ENCODE results near the gene CAST. TPM values are rescaled to one million over a fixed set of nuclear protein-coding genes. Genes with fewer than 3 reads are reported as not detected.
A peak's percentile ranks its signal among the peaks of the same experiment; 100 is the strongest.
"Not testable (repeated sequence)": the region's sequence is repeated elsewhere in the genome, so short reads cannot be mapped to it uniquely, and the experiment has no call there.

CAST gene
- total RNA-seq, 2 donors from 2014 or later, result 97.5 to 169 TPM

DNA sequence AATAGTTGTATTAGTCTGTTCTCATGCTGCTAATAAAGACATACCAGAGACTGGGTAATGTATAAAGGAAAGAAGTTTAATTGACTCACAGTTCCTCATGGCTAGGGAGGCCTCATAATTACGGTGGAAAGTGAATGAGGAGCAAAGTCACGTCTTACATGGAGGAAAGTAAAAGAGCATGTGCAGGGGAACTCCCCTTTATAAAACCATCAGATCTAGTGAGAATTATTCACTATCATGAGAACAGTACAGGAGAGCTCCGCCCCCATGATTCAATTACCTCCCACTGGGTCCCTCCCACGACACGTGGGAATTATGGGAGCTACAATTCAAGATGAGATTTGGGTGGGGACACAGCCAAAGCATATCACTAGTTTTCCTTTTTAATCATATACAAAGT, 82.0 kb downstream of the CAST start:
- ATAC-seq, result peak in 1 of 2 donors; percentile 24
- not testable (repeated sequence) for H3K9me3 Mint-ChIP-seq; DNase-seq (ENCODE audit: low spot score in 2 of 2)
- H3K27ac Mint-ChIP-seq, result peak overlapping the region in 1 of 2 donors; percentile 38
- H3K36me3 Mint-ChIP-seq, result peaks cover 17 to 46% of the 10 kb centered on the region in 2 donors

DNA sequence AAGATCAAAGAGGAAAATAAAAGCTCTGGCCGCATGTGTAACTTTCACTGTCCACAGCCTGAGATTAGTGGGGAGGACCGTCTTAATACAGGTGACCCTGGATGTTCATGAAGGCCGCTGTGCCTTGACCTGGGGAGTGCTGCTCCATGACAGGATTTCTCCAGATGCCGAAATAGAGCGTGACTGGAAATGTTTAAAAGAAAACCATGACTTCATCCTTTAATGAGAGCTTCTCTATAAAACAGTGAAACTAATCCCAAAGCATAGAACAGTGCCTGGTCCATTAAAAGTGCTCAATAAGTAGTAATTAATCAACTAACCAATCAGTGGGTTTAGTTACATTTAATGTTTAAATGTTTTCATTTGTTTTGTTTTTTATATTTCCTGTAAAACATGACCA, 82.8 kb downstream of the CAST start:
- peak overlapping the region in 1 of 2 donors; percentile 26 for H3K27ac Mint-ChIP-seq
- H3K36me3 Mint-ChIP-seq, result peaks cover 17 to 46% of the 10 kb centered on the region in 2 donors
- ATAC-seq (no peak), DNase-seq (ENCODE audit: low spot score in 2 of 2) (no peak)
- peaks cover 0 to 8% of the 10 kb centered on the region in 2 donors for H3K9me3 Mint-ChIP-seq

DNA sequence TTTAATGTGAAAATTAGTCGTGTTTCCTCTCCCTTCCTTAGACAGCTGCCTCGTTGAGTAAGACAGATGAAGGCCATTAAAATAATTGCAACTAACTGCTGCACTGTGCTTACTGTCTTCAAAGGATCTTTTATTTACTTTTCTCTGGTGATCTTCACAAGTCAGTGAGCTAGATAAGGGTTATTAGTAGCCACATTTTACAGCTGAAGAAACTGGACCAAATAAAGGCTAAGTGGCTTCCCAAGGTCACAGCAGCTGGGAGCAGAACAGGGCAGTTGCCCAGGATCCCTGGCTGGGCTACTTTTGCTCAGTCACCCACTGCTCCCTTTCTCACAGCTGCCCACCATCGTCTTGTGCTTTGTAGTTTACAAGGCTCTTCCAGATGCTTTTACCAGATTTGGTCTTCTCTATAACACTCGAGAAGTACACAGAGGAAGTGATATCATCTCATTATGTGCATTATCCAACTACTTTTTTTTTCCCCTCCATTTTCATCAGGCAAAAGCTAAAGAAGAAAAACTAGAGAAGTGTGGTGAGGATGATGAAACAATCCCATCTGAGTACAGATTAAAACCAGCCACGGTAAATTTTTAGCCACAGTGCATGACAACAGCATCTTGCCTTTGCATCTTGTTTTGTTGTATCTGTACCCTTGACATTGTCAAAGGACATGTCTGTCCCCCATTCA, 83.8 kb downstream of the CAST start:
- no peak for DNase-seq (ENCODE audit: low spot score in 2 of 2)
- H3K36me3 Mint-ChIP-seq, result peaks cover 17 to 39% of the 10 kb centered on the region in 2 donors
- peaks cover 0 to 8% of the 10 kb centered on the region in 2 donors for H3K9me3 Mint-ChIP-seq
- H3K27ac Mint-ChIP-seq, result peak overlapping the region; percentile 39 to 83
- no peak for ATAC-seq

DNA sequence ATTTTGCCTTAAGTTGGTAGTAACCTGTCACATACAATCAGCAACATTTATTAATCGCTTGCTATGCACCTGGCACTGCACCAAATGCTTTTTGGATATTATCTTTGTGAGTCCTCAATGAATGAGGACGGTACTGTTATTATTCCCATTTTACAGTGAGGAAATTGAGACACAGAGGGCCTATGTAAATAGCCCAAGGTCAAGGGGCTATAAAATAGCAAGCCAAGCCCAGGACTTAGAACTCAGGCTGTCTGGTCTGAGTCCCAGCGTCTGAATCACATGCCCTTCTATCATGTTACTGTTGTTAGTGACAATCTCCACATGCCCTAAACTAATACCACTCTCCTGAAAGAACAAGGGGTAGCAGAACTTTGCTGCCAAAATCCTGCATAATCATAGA, 85.5 kb downstream of the CAST start:
- ATAC-seq, result no peak
- DNase-seq (ENCODE audit: low spot score in 2 of 2), result no peak
- peaks cover 17 to 27% of the 10 kb centered on the region in 2 donors for H3K36me3 Mint-ChIP-seq
- H3K9me3 Mint-ChIP-seq, result peaks cover 0 to 8% of the 10 kb centered on the region in 2 donors
- H3K27ac Mint-ChIP-seq, result no peak overlapping the region

DNA sequence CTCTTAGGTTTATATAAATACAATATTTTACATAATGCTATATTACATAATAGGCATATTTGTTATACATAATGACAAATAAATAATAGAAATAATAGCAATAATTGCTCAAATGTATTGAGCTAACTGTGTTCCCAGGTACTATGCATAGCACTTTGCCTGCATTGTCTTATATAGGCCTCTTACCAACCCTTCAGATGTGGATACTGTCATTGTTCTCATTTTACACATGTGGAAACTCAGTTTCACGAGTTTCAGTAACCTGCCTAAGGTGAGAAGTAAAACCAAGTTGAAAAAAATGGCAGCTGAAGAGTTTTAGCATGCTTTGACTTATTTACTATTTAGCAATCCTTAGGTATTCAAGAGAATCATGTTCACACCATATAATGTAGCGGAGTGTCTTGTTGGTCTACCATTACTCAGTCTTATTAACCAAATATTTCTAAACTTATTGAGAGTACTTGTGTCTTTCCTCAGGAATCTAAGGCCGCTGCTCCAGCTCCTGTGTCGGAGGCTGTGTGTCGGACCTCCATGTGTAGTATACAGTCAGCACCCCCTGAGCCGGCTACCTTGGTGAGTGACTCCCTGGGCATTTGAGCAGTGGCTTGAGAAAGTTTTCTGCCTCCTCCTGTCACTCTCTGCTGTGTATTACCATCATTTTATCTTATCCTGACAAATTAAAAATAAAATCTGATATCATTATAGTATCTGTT, 88.1 kb downstream of the CAST start:
- Mint-ChIP-seq H3K9me3 (no peaks in the 10 kb centered on the region), H3K36me3 (peaks cover 11 to 12% of the 10 kb centered on the region in 2 donors), H3K27ac (peak overlapping the region in 1 of 2 donors; percentile 21)
- DNase-seq (ENCODE audit: low spot score in 2 of 2), result no peak
- ATAC-seq, result peak in 1 of 2 donors; percentile 63

DNA sequence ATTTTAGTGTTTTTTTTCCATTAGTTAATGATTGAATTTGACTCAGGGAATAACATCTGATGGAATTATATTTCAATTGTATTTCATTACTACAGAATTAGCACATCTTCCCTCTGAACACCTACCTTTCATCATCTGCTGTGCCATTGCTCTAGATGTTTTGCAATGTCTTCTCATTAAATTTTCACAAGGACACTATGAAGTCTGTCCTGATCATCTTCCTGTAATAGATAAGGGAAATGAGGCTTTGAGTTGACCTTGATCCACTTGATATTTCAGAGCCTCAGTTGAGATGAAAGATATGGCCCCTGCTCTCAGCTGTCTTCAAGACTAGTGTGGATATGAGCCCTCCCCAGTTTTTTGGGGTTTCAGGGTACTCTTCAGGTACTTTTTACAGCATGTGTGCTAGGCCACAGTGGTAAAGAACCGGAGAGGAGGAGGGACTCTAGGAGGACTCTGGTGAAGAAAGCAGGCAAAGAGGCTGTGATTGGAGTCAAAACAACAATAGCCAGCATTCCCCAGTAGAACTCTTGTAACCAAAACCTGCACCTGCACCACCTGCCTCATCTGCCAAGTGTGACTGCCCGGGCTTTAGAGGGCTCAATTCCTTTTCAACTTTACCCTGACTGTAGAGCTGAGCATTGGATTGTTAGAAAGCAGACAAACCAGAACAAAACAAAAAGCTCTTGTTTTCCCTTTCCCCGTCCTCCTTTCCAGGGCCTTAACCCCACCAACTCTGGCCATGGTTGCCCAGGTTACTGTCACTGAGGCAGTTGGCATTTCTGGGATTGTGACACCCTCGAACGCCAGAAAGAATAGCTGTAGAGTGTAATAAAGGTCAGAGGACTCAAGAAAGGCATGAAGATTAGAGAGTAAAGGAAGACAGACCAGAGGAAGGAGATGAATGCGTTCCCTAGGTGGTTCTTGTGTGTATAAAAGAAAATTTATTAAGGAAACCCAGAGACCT, 89.3 kb downstream of the CAST start:
- H3K36me3 Mint-ChIP-seq, result peaks cover 5% of the 10 kb centered on the region in 2 donors

DNA sequence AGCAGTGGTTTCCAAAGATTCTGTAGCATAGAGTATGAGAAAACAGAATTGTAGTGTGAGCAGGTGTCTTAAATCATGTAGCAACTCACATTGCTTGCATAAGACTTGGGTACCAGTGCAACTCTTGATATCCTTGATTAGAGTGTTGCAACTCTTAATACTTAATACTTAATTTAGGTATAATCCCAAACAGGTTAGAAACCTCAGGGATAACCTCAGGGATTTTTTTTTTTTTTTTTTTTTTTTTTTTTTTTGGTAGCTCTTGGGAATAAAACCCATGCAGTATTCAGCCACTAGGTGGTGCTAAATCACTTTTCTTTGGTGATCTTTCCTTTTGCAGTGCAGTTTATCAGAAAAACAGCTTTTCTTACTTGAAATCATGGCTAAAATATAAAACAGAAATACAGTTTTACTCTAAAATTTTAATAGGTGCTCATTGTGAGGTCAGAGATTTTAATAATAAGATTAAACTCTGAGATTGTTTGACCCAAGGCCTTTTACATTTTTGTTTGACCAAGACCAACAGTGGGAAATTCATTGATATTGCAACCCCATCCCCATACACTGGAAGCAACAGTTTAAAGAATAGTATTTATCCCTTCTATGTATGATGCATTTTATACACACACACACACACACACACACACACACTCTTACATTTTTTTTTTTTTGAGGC, 90.3 kb downstream of the CAST start:
- ATAC-seq (no peak), DNase-seq (ENCODE audit: low spot score in 2 of 2) (peak in 1 of 2 donors; percentile 50)
- Mint-ChIP-seq H3K27ac (peak overlapping the region in 1 of 2 donors; percentile 46), H3K36me3 (peaks cover 5 to 10% of the 10 kb centered on the region in 2 donors), H3K9me3 (no peaks in the 10 kb centered on the region)

More for the DNA sequence above, 89.3 kb downstream of the CAST start:
- DNase-seq (ENCODE audit: low spot score in 2 of 2) (no peak), ATAC-seq (no peak)
- H3K9me3 Mint-ChIP-seq, result no peaks in the 10 kb centered on the region
- H3K27ac Mint-ChIP-seq, result peak overlapping the region; percentile 21 to 76

DNA sequence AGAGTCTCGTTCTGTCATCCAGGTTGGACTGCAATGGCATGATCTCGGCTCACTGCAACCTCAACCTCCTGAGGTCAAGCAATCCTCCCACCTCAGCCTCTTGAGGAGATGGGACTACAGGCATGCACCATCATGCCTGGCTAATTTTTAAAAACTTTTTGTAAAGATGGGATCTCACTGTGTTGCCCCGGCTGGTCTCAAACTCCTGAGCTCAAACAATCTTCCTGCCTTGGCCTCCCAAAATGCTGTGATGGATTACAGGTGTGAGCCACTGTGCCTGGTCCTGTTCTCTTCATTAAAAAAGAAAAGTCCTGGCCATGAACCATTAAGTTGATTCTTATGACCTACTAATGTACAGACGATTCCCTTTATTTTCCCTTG, 90.8 kb downstream of the CAST start:
- Mint-ChIP-seq H3K36me3 (peaks cover 5 to 10% of the 10 kb centered on the region in 2 donors), H3K27ac (peak overlapping the region in 1 of 2 donors; percentile 46), H3K9me3 (no peaks in the 10 kb centered on the region)
- ATAC-seq (no peak), DNase-seq (ENCODE audit: low spot score in 2 of 2) (no peak)

DNA sequence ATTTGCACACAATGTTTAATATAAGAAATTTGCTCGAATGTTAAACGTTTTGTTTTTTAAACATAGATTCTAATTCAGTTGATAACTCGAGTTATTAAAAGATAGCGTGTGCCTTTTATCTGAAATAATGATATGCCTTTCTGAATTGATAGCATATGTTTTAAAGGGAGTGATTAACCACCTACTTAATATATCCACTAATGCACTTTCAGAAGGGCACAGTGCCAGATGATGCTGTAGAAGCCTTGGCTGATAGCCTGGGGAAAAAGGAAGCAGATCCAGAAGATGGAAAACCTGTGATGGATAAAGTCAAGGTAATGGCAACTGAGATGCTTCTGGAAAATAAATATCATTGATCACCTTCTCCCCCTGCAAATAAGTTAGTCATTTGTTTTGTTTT, 91.7 kb downstream of the CAST start:
- Mint-ChIP-seq H3K36me3 (peaks cover 5 to 10% of the 10 kb centered on the region in 2 donors), H3K27ac (peak overlapping the region in 1 of 2 donors; percentile 50), H3K9me3 (no peaks in the 10 kb centered on the region)
- no peak for ATAC-seq
- DNase-seq (ENCODE audit: low spot score in 2 of 2), result no peak

DNA sequence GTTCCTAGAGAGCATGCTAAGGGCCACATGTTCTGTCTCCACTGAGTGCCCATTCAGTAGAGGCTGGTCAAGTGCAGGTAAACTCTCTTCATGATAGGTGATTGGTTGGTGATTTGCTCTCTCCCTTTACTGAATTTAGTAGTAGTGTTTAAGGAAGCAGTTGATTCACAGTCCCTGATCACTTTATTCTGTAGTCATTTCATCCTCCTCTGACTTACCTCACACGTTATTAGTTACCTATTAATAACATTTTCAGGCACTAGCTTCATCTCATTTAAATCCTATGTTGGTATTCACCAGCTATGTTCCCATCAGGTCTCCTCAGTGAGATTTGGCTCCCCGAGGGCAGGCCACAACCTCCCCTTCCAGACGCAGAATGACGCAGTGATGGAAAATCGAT, 93.7 kb downstream of the CAST start:
- Mint-ChIP-seq H3K36me3 (peaks cover 5 to 10% of the 10 kb centered on the region in 2 donors), H3K9me3 (no peaks in the 10 kb centered on the region), H3K27ac (peak overlapping the region in 1 of 2 donors; percentile 62)
- ATAC-seq, result no peak
- DNase-seq (ENCODE audit: low spot score in 2 of 2), result no peak

DNA sequence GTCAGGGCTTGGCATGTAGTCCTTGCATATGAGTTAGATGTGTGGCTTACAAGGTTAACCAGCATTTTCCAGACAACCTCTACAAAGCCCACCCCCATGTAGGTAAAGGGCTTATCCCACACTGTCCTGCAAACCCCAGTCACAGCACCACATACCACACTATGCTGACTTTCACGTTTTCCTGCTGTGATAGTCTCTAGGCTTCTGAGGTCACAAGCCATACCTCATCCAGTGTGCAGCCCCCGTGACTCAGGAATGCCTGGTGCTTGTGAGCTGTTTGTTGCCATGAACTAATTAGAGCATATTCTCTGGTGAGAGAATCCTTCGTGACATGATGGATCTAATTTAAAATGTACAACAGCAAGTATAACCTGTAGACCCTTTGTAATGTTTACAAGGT, 94.8 kb downstream of the CAST start:
- ATAC-seq (peak in 1 of 2 donors; percentile 35), DNase-seq (ENCODE audit: low spot score in 2 of 2) (no peak)
- Mint-ChIP-seq H3K36me3 (peaks cover 5 to 10% of the 10 kb centered on the region in 2 donors), H3K27ac (peak overlapping the region in 1 of 2 donors; percentile 59), H3K9me3 (no peaks in the 10 kb centered on the region)

DNA sequence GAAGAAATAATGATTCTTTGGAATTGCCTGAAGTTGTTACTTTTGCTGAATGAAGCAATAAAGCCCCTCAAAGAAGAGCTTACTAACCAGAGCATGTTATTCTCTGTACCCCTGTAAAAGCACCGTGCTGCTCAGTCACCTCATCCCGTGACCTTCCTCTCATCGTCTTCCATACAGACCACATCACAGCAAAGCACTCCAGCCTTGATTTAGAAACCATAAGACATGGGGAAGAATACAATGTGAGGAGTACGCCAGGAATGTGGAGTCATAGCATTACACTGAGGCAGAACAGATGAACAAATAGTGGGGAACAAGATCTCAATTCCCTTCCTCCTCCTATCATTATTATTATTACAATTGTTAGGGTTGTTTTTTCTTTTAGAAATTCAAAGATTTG, 96.4 kb downstream of the CAST start:
- ATAC-seq (no peak), DNase-seq (ENCODE audit: low spot score in 2 of 2) (no peak)
- Mint-ChIP-seq H3K9me3 (no peaks in the 10 kb centered on the region), H3K36me3 (peaks cover 5 to 13% of the 10 kb centered on the region in 2 donors), H3K27ac (peak overlapping the region in 1 of 2 donors; percentile 16)

DNA sequence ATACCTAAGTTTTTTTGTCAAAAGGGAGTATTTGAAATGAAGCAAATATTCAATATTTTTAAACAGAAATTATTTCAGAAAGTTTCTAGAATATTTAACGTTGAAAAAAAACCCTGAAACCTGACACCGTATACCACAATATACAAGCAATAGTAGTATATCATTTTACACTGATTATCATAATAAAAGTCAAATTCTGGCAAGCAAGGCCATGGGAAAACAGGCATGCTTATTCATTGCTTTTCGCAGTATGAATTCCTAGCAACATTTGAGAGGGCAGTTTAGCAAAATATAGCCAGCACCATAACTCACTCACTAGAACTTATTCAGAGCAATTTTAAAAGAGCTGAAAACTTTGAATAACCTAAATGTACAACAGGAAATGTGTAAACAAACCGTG, 99.4 kb downstream of the CAST start:
- ATAC-seq, result no peak
- H3K9me3 Mint-ChIP-seq, result no peaks in the 10 kb centered on the region
- H3K36me3 Mint-ChIP-seq, result peaks cover 0 to 17% of the 10 kb centered on the region in 2 donors
- H3K27ac Mint-ChIP-seq, result no peak overlapping the region
- DNase-seq (ENCODE audit: low spot score in 2 of 2), result no peak

DNA sequence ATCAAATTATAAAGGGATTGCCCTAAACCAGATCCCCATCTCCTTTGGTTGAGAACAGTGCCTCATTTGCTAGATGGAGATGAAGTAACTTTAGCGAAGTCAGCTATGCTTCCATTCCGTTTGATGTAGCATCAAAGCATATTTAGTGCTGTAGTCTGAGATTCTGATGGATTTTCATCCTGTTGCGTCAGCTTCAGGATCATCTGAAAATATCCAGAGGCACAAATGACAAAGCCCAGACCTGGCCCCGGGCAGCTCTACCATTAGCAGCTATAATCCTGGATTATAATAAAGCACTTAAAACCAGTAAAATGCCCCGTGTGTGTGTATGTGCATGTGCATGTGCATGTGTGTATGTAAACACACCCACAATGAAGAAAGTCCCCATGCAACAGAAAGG, 100.8 kb downstream of the CAST start:
- Mint-ChIP-seq H3K36me3 (peaks cover 0 to 11% of the 10 kb centered on the region in 2 donors), H3K9me3 (no peaks in the 10 kb centered on the region), H3K27ac (peak overlapping the region in 1 of 2 donors; percentile 62)
- no peak for DNase-seq (ENCODE audit: low spot score in 2 of 2)
- ATAC-seq, result no peak

DNA sequence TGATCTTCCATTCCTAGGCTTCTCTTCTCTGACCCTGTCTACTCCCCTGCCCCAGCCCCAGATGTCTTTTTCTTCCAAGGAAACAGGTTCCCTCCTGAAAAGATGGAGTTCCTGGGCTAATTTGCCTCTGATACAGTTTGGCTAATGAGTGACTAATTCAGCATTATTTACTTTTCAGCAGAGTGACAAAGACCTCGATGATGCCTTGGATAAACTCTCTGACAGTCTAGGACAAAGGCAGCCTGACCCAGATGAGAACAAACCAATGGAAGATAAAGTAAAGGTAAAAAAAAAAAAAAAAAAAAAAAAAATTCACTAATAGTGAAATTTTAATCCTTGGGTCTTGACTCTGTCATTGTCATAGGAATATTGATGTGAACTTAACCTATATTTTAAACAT, 102.9 kb downstream of the CAST start:
- no peak for DNase-seq (ENCODE audit: low spot score in 2 of 2)
- ATAC-seq, result no peak
- Mint-ChIP-seq H3K9me3 (no peaks in the 10 kb centered on the region), H3K36me3 (peaks cover 2 to 14% of the 10 kb centered on the region in 2 donors), H3K27ac (peak overlapping the region in 1 of 2 donors; percentile 46)

DNA sequence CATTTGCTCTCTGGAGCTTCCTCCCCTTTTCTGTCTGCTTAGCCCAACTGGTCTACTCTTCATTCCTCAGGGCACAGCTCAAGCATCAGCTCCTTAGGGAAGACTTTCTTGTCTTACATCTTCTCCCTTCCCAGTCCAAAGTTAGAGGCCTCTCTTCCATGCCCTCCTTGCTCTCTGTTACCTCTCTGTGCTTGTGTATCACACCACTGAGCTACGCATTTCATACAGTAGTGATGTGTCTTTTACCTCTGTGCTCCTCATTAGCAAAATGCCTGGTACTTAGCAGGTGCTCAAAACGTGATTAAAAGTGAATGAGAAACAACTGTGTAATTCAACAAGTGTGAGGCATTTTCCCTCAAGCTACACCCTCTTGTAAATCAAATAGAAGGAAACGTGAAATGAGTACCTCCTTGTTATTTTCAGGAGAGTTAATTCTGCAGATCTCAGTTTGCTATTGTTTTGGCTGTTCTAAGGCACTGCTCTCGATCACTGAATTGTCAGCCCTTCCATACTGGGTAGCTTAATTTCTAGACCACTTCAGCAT, 106.6 kb downstream of the CAST start:
- peak overlapping the region in 1 of 2 donors; percentile 9 for H3K27ac Mint-ChIP-seq
- ATAC-seq (no peak), DNase-seq (ENCODE audit: low spot score in 2 of 2) (no peak)
- peaks cover 5 to 32% of the 10 kb centered on the region in 2 donors for H3K36me3 Mint-ChIP-seq
- no peaks in the 10 kb centered on the region for H3K9me3 Mint-ChIP-seq
